ENCODE data around the gene GALK2. TPM values are rescaled to one million over a fixed set of nuclear protein-coding genes. Genes with fewer than 3 reads are reported as not detected.

Gene GALK2
- polyA plus RNA-seq, 1 donor (not counting 4 experiments of a cell fraction or from before 2014, with no cell fraction given): 29.7 TPM

DNA sequence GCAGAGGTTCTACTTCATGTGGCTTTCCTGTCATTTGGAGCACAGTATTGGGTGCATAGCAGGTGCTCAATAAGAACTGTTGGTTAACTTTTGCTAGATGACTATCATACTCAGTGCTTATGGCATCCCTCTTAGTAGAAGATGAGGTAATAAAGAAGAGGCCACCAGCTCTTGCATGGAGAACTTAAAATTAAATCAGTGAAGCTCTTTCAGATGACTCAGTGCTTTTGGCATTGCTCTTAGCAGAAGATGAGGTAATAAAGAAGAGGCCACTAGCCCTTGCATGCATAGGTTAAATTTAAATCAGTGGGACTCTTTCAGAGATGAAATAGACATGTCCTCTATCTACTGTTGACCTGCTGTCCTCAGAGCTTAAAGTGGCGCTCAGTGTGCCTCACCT is 143.6 kb downstream of the GALK2 start:
- dilution Hi-C loops (cut with MboI; ENCODE audit: extremely low pct_ligation_motif_present, low sequenced_read_pairs): no loop called here
- H3K27me3 ChIP-seq (ENCODE audit: control insufficient read depth, extremely low read depth, insufficient read depth, low read length): no peaks in the 10 kb centered on the region
- no peaks in the 10 kb centered on the region for H4K20me1 ChIP-seq (ENCODE audit: control insufficient read depth, extremely low read depth, insufficient read depth, low read length)
- H3K36me3 ChIP-seq (ENCODE audit: control insufficient read depth in 2 of 2, extremely low read depth in 1 of 2, insufficient read depth in 2 of 2, low read length in 2 of 2): no peaks in the 10 kb centered on the region
- TF ChIP-seq EZH2 (IDR thresholded peaks at IDR 0.05; ENCODE audit: low read length): no peak
- TF ChIP-seq, protein P1, sequence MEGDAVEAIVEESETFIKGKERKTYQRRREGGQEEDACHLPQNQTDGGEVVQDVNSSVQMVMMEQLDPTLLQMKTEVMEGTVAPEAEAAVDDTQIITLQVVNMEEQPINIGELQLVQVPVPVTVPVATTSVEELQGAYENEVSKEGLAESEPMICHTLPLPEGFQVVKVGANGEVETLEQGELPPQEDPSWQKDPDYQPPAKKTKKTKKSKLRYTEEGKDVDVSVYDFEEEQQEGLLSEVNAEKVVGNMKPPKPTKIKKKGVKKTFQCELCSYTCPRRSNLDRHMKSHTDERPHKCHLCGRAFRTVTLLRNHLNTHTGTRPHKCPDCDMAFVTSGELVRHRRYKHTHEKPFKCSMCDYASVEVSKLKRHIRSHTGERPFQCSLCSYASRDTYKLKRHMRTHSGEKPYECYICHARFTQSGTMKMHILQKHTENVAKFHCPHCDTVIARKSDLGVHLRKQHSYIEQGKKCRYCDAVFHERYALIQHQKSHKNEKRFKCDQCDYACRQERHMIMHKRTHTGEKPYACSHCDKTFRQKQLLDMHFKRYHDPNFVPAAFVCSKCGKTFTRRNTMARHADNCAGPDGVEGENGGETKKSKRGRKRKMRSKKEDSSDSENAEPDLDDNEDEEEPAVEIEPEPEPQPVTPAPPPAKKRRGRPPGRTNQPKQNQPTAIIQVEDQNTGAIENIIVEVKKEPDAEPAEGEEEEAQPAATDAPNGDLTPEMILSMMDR (optimal IDR thresholded peaks at IDR 0.05 in 1 of 3, IDR thresholded peaks at IDR 0.05 in 1 of 3, conservative IDR thresholded peaks at IDR 0.05 in 1 of 3; ENCODE audit: extremely low read depth in 1 of 3, insufficient read depth in 2 of 3, low read length in 3 of 3): no peak
- H3K9ac ChIP-seq (ENCODE audit: control insufficient read depth, extremely low read depth, insufficient read depth, low read length): no peak overlapping the region
- H3K4me1 ChIP-seq (ENCODE audit: control insufficient read depth, extremely low read depth, insufficient read depth, low read length): no peaks in the 10 kb centered on the region
- H2AFZ ChIP-seq (ENCODE audit: control insufficient read depth, low read length): no peak overlapping the region
- H3K27ac ChIP-seq (ENCODE audit: control insufficient read depth, insufficient read depth, low read length): no peak overlapping the region
- no peak for FAIRE-seq
- no peaks in the 10 kb centered on the region for H3K9me1 ChIP-seq (ENCODE audit: control insufficient read depth, extremely low read depth, insufficient read depth, low read length)
- H3K4me3 ChIP-seq (ENCODE audit: control insufficient read depth in 2 of 3, extremely low read depth in 1 of 3, insufficient read depth in 2 of 3, low read depth in 1 of 3, low read length in 3 of 3): no peak overlapping the region
- H3K79me2 ChIP-seq (ENCODE audit: control insufficient read depth, insufficient read depth, low read length): no peaks in the 10 kb centered on the region
- H3K4me2 ChIP-seq (ENCODE audit: control insufficient read depth, extremely low read depth, insufficient read depth, low read depth, low read length): no peak overlapping the region
- no peaks in the 10 kb centered on the region for H3K9me3 ChIP-seq (ENCODE audit: control insufficient read depth, low read depth, low read length)
- DNase-seq (ENCODE audit: low read depth, low spot score): no peak

DNA sequence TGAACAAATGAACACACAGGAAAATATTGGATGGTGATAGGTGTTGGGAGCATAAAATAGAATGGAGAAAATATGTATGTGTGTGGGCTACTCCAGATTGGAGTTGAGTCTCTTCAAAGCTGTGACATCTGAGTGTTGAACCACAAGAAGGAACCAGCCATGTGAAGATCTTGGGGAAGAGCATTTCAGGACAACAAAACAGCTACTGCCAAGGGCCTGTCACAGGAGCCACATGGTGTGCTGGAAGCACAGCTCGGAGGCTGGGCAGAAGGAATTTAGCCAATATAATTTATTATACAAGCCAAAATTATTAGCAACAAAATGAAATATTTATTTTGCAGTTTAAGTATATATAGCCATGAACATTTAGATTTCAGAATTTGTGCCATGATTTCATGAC is 144.7 kb downstream of the GALK2 start:
- no peaks in the 10 kb centered on the region for H4K20me1 ChIP-seq (ENCODE audit: control insufficient read depth, extremely low read depth, insufficient read depth, low read length)
- H3K9ac ChIP-seq (ENCODE audit: control insufficient read depth, extremely low read depth, insufficient read depth, low read length): no peak overlapping the region

More for the DNA sequence above, 144.7 kb downstream of the GALK2 start:
- no peaks in the 10 kb centered on the region for H3K9me3 ChIP-seq (ENCODE audit: control insufficient read depth, low read depth, low read length)
- H2AFZ ChIP-seq (ENCODE audit: control insufficient read depth, low read length): no peak overlapping the region
- H3K4me2 ChIP-seq (ENCODE audit: control insufficient read depth, extremely low read depth, insufficient read depth, low read depth, low read length): no peak overlapping the region
- no peaks in the 10 kb centered on the region for H3K4me1 ChIP-seq (ENCODE audit: control insufficient read depth, extremely low read depth, insufficient read depth, low read length)
- dilution Hi-C loops (cut with MboI; ENCODE audit: extremely low pct_ligation_motif_present, low sequenced_read_pairs): no loop called here
- TF ChIP-seq EZH2 (IDR thresholded peaks at IDR 0.05; ENCODE audit: low read length): no peak
- TF ChIP-seq, protein P1 (optimal IDR thresholded peaks at IDR 0.05 in 1 of 3, IDR thresholded peaks at IDR 0.05 in 1 of 3, conservative IDR thresholded peaks at IDR 0.05 in 1 of 3; ENCODE audit: extremely low read depth in 1 of 3, insufficient read depth in 2 of 3, low read length in 3 of 3): no peak
- no peaks in the 10 kb centered on the region for H3K9me1 ChIP-seq (ENCODE audit: control insufficient read depth, extremely low read depth, insufficient read depth, low read length)
- no peak overlapping the region for H3K27ac ChIP-seq (ENCODE audit: control insufficient read depth, insufficient read depth, low read length)
- no peak for DNase-seq (ENCODE audit: low read depth, low spot score)
- H3K36me3 ChIP-seq (ENCODE audit: control insufficient read depth in 2 of 2, extremely low read depth in 1 of 2, insufficient read depth in 2 of 2, low read length in 2 of 2): peaks cover under 1 to 4% of the 10 kb centered on the region in 2 experiments
- no peak overlapping the region for H3K4me3 ChIP-seq (ENCODE audit: control insufficient read depth in 2 of 3, extremely low read depth in 1 of 3, insufficient read depth in 2 of 3, low read depth in 1 of 3, low read length in 3 of 3)
- no peaks in the 10 kb centered on the region for H3K79me2 ChIP-seq (ENCODE audit: control insufficient read depth, insufficient read depth, low read length)
- FAIRE-seq: no peak
- H3K27me3 ChIP-seq (ENCODE audit: control insufficient read depth, extremely low read depth, insufficient read depth, low read length): no peaks in the 10 kb centered on the region

Measured in keratinocyte (primary cell).